ENCODE data around the gene FZD2. TPM values are rescaled to one million over a fixed set of nuclear protein-coding genes. Genes with fewer than 3 reads are reported as not detected.

Gene FZD2
- total RNA-seq, 1 experiment from 2014 or later, result 23.7 TPM

- Histone ChIP-seq H3K4me1 (ENCODE audit: insufficient read depth, low read length, poor library complexity, severe bottlenecking) (peaks cover 11% of the 10 kb centered on the region), H3K27ac (ENCODE audit: low read depth, low read length, poor library complexity, severe bottlenecking) (no peak overlapping the region), H3K27me3 (replicated peaks; ENCODE audit: insufficient read depth, low read depth, low read length, poor library complexity) (no peaks in the 10 kb centered on the region), H3K9me3 (ENCODE audit: low read depth, low read length, poor library complexity, severe bottlenecking) (no peaks in the 10 kb centered on the region), H3K4me3 (ENCODE audit: low read depth, low read length, poor library complexity, severe bottlenecking) (peak overlapping the region; percentile 62), H3K36me3 (ENCODE audit: insufficient read depth, low read length, poor library complexity, severe bottlenecking) (no peaks in the 10 kb centered on the region)
- BruUV-seq (replicated peaks), result TSS peak; percentile 43
- ChIA-PET POLR2A (ENCODE audit: low non-redundant PET) (no interaction called here), CTCF (no interaction called here)
- DNase-seq (ENCODE audit: low spot score), result no peak
- TF ChIP-seq CTCF (conservative IDR thresholded peaks at IDR 0.05; ENCODE audit: low read depth, low read length) (no peak), EZH2 (IDR thresholded peaks at IDR 0.05; ENCODE audit: borderline replicate concordance, low read depth, low read length, poor library complexity, severe bottlenecking) (no peak)
- intact Hi-C loops (cut with micrococcal nuclease; ENCODE audit: unreplicated experiment), result no loop called here
Measured at GRCh38 chr17:44559634-44560554, 2.6 kb downstream of the FZD2 start.

DNA sequence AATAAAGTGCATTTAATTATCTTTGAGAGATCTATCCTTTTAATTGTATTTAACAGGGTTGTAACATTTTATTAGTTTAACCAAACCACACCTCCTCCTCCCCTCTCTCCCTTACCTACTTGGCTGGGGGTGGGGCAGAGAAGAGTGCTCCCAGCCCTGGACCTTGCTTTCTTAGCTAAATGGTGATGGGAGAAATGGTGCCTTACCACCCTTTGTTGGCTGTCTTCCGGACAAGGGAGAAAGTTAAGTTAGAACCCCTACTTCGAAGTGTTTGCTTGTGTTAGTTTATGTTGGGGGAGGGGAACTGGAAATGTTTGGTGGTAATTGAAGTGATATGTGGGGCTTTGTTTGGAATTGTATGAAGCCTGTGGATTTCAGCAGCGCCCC, 3.9 kb downstream of the FZD2 start:
- intact Hi-C loops (cut with micrococcal nuclease; ENCODE audit: unreplicated experiment), result no loop called here
- no peak for TF ChIP-seq EZH2 (IDR thresholded peaks at IDR 0.05; ENCODE audit: borderline replicate concordance, low read depth, low read length, poor library complexity, severe bottlenecking)
- TF ChIP-seq CTCF (conservative IDR thresholded peaks at IDR 0.05; ENCODE audit: low read depth, low read length), result no peak
- ChIA-PET CTCF (no interaction called here), POLR2A (ENCODE audit: low non-redundant PET) (no interaction called here)
- no TSS peak for BruUV-seq (replicated peaks)
- H3K4me3 ChIP-seq (ENCODE audit: low read depth, low read length, poor library complexity, severe bottlenecking), result no peak overlapping the region
- H3K36me3 ChIP-seq (ENCODE audit: insufficient read depth, low read length, poor library complexity, severe bottlenecking), result no peaks in the 10 kb centered on the region
- DNase-seq (ENCODE audit: low spot score), result no peak
- no peaks in the 10 kb centered on the region for H3K27me3 ChIP-seq (replicated peaks; ENCODE audit: insufficient read depth, low read depth, low read length, poor library complexity)
- no peaks in the 10 kb centered on the region for H3K9me3 ChIP-seq (ENCODE audit: low read depth, low read length, poor library complexity, severe bottlenecking)
- no peak overlapping the region for H3K27ac ChIP-seq (ENCODE audit: low read depth, low read length, poor library complexity, severe bottlenecking)
- no peaks in the 10 kb centered on the region for H3K4me1 ChIP-seq (ENCODE audit: insufficient read depth, low read length, poor library complexity, severe bottlenecking)

GRCh38 chr17:44564429-44564828, 7.1 kb downstream of the FZD2 start:
- DNase-seq (ENCODE audit: low spot score), result no peak
- no peaks in the 10 kb centered on the region for H3K36me3 ChIP-seq (ENCODE audit: insufficient read depth, low read length, poor library complexity, severe bottlenecking)
- no peak overlapping the region for H3K4me3 ChIP-seq (ENCODE audit: low read depth, low read length, poor library complexity, severe bottlenecking)
- no peak overlapping the region for H3K27ac ChIP-seq (ENCODE audit: low read depth, low read length, poor library complexity, severe bottlenecking)
- no TSS peak for BruUV-seq (replicated peaks)
- no peaks in the 10 kb centered on the region for H3K4me1 ChIP-seq (ENCODE audit: insufficient read depth, low read length, poor library complexity, severe bottlenecking)
- intact Hi-C loops (cut with micrococcal nuclease; ENCODE audit: unreplicated experiment), result no loop called here
- ChIA-PET POLR2A (ENCODE audit: low non-redundant PET) (no interaction called here), CTCF (no interaction called here)
- no peak for TF ChIP-seq EZH2 (IDR thresholded peaks at IDR 0.05; ENCODE audit: borderline replicate concordance, low read depth, low read length, poor library complexity, severe bottlenecking)
- TF ChIP-seq CTCF (conservative IDR thresholded peaks at IDR 0.05; ENCODE audit: low read depth, low read length), result no peak
- H3K27me3 ChIP-seq (replicated peaks; ENCODE audit: insufficient read depth, low read depth, low read length, poor library complexity), result no peaks in the 10 kb centered on the region
- no peaks in the 10 kb centered on the region for H3K9me3 ChIP-seq (ENCODE audit: low read depth, low read length, poor library complexity, severe bottlenecking)
